ENCODE measurements around the gene NFYB.
"Not testable (repeated sequence)": the region's sequence is repeated elsewhere in the genome, so short reads cannot be mapped to it uniquely, and the experiment has no call there.

GRCh38 chr12:104163028-104163427 lies 25.0 kb upstream of the NFYB start:
- not testable (repeated sequence) for TF ChIP-seq CTCF (IDR thresholded peaks at IDR 0.05 in 4 of 5, conservative IDR thresholded peaks at IDR 0.05 in 1 of 5); POLR2A (IDR thresholded peaks at IDR 0.05)

All from gastrocnemius medialis (tissue), 4 donors.